Suprapubic skin (tissue), 4 donors: Measurements from ENCODE around the gene ACVR1B. TPM values are rescaled to one million over a fixed set of nuclear protein-coding genes. Genes with fewer than 3 reads are reported as not detected.

Experiments
- DNase-seq, 2 donors: peaks; one replicate each; pipeline ENCODE4 v3.0.0-alpha.2; 2019; ENCODE audit warnings: low spot score in 2 of 2
- H3K27ac ChIP-seq: fragments of 200-600 bp; sonication (generic); one replicate; pipeline ENCODE4 v1.5.1; 2019
- H3K27me3 ChIP-seq: fragments of 200-600 bp; sonication (generic); one replicate; pipeline ENCODE4 v1.5.1; 2019
- H3K36me3 ChIP-seq: fragments of 200-600 bp; sonication (generic); one replicate; pipeline ENCODE4 v1.5.1; 2019
- H3K4me1 ChIP-seq: fragments of 200-600 bp; sonication (generic); one replicate; pipeline ENCODE4 v1.5.1; 2019
- H3K4me3 ChIP-seq: fragments of 200-600 bp; sonication (generic); one replicate; pipeline ENCODE4 v1.5.1; 2019; ENCODE audit warnings: mild to moderate bottlenecking
- H3K9me3 ChIP-seq: fragments of 200-600 bp; sonication (generic); one replicate; pipeline ENCODE4 v1.5.1; 2019
- EP300 ChIP-seq: sonication (generic); formaldehyde crosslinking; IDR thresholded peaks from one replicate; pipeline ENCODE4 v1.6.1; 2017; ENCODE audit warnings: antibody characterized with exemption
- POLR2A ChIP-seq, 2 donors: fragments of 450-650 bp; IDR thresholded peaks; one replicate each; pipeline ENCODE4 v1.6.1; 2017; ENCODE audit warnings: antibody characterized with exemption in 2 of 2, mild to moderate bottlenecking in 2 of 2, moderate library complexity in 2 of 2
- POLR2AphosphoS5 ChIP-seq, 3 donors: sonication (generic); formaldehyde crosslinking; IDR thresholded peaks; one replicate each; pipeline ENCODE4 v1.6.1; 2017; ENCODE audit warnings: antibody characterized with exemption in 3 of 3
- WGBS: methylation state at CpG from one replicate; pipeline ENCODE4 v1.1.5; 2018; 5-methylcytosine and 5-hydroxymethylcytosine counted together
- total RNA-seq, 4 donors: library from RNA; depleted of rRNA; stranded (reverse); fragments of >200 nt; gene quantifications; one replicate each; pipeline ENCODE4 v1.1.0, GENCODE V29; 2016
- TF ChIP-seq, protein P1 (sequence below), 2 donors: fragments of 200-600 bp in 1 of 2; fragments of 450-650 bp in 1 of 2; sonication (generic) in 1 of 2; IDR thresholded peaks; one replicate each; pipeline ENCODE4 v1.5.1; 2016 to 2019; ENCODE audit warnings: antibody characterized with exemption in 2 of 2, mild to moderate bottlenecking in 1 of 2, moderate library complexity in 1 of 2

Gene ACVR1B
- total RNA-seq, 4 donors from 2014 or later: 40.5 to 103 (median 57.3) TPM

DNA sequence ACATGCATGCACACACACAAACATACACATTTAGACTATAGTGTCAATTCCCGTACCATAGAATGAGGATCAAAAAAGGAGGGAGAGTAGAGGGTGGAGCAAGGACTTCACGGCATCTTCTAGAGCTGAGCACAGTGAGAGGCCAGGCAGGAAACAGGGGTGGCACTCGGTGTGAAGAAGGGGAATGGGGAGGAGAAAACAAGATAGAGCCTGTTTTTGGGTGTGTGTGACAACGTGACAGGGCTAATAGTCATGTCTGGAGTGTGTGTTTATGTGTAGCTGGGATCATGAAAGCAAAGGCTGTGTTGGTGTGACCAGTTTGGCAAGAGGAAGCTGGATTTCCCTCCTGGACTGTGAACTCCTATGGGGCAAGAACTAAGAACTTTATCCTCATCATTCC is 9.9 kb upstream of the ACVR1B start:
- H3K4me3 ChIP-seq: peak overlapping the region; percentile 22
- no peaks in the 10 kb centered on the region for H3K36me3 ChIP-seq
- TF ChIP-seq, protein P1, sequence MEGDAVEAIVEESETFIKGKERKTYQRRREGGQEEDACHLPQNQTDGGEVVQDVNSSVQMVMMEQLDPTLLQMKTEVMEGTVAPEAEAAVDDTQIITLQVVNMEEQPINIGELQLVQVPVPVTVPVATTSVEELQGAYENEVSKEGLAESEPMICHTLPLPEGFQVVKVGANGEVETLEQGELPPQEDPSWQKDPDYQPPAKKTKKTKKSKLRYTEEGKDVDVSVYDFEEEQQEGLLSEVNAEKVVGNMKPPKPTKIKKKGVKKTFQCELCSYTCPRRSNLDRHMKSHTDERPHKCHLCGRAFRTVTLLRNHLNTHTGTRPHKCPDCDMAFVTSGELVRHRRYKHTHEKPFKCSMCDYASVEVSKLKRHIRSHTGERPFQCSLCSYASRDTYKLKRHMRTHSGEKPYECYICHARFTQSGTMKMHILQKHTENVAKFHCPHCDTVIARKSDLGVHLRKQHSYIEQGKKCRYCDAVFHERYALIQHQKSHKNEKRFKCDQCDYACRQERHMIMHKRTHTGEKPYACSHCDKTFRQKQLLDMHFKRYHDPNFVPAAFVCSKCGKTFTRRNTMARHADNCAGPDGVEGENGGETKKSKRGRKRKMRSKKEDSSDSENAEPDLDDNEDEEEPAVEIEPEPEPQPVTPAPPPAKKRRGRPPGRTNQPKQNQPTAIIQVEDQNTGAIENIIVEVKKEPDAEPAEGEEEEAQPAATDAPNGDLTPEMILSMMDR (IDR thresholded peaks at IDR 0.05): no peak
- TF ChIP-seq POLR2AphosphoS5 (IDR thresholded peaks at IDR 0.05): peak in 1 of 3 donors; percentile 55
- peak overlapping the region; percentile 83 for H3K27ac ChIP-seq
- no peak for DNase-seq
- WGBS: 27% methylated on average over 4 of the region's 4 CpGs
- peaks cover 47% of the 10 kb centered on the region for H3K4me1 ChIP-seq
- H3K9me3 ChIP-seq: no peaks in the 10 kb centered on the region
- no peaks in the 10 kb centered on the region for H3K27me3 ChIP-seq

DNA sequence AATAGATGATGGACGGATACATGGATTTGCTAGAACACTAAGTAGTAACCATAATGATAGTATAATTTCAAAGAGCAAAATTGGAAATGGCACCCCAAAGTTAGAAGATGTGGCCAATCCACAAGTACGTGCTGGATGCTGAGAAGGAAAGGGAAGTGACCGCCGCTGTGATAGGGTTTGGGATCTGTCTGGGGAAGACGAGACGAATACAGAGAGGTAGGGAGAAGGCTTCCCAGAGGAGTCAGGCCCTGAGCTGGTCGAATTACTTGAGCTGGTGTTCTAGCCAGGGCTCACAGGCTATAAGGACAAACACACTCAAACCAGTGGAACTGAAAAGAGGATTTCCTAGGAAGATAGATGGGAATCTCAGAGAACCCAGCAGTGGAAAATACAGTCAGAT is 9.4 kb upstream of the ACVR1B start:
- 77% methylated on average over 7 of the region's 7 CpGs for WGBS
- TF ChIP-seq EP300 (no peak), POLR2AphosphoS5 (IDR thresholded peaks at IDR 0.05) (no peak)
- TF ChIP-seq, protein P1 (IDR thresholded peaks at IDR 0.05): no peak
- Histone ChIP-seq H3K27ac (peak overlapping the region; percentile 71), H3K4me3 (no peak overlapping the region), H3K4me1 (peaks cover 47% of the 10 kb centered on the region), H3K9me3 (no peaks in the 10 kb centered on the region), H3K36me3 (no peaks in the 10 kb centered on the region), H3K27me3 (no peaks in the 10 kb centered on the region)
- no peak for DNase-seq

DNA sequence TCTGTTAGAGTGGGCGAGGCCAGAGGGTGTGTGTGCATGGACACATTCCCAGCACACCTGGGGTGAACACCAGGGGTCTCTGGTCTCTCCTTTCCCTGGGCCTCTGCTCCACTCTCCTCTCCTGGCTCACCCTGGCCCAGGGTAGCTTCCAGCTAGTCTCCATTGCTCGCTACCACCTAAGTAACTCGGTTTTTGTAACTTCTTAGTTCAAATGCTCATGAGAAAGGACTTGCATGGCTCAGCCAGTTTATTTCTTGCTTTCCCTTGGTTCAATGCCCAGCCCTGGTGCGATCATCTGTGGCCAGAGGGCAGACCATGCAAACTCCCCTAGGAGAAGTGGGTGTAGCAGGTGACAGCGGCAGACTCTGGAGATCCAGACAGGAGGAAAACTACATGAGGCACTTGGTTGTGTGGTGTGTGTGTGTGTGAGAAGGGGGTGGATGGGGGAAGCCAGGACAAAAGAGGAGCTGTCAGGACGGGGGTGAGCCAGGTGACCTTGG is 8.9 kb upstream of the ACVR1B start:
- no peak for DNase-seq
- Histone ChIP-seq H3K27ac (peak overlapping the region; percentile 71), H3K9me3 (no peaks in the 10 kb centered on the region), H3K27me3 (no peaks in the 10 kb centered on the region), H3K4me1 (peaks cover 47% of the 10 kb centered on the region), H3K36me3 (no peaks in the 10 kb centered on the region), H3K4me3 (no peak overlapping the region)
- TF ChIP-seq POLR2A (IDR thresholded peaks at IDR 0.05): no peak
- TF ChIP-seq EP300: no peak
- no peak for TF ChIP-seq POLR2AphosphoS5 (IDR thresholded peaks at IDR 0.05)
- TF ChIP-seq, protein P1 (IDR thresholded peaks at IDR 0.05): no peak
- 67% methylated on average over 6 of the region's 6 CpGs for WGBS

DNA sequence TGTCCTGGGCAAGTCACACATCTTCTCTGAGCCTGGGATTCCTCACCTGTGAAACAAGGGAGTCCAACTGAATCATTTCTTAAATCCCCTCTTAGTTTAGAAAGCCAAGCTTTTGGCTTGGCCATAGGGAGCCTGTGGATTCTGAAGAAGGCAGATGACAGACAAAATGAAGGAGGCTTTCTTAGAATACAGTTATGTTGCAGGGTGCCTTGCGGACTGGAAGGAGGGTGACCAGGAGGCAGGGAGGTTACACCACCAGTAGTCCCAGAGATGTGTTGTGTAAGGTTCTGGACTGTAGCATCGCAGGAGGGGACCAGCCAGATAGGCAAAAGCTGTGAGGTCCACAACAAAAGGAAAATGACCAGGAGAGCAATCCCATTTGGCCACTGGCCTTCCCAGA is 8.2 kb upstream of the ACVR1B start:
- no peaks in the 10 kb centered on the region for H3K36me3 ChIP-seq
- no peak for TF ChIP-seq POLR2A (IDR thresholded peaks at IDR 0.05)
- no peak for TF ChIP-seq POLR2AphosphoS5 (IDR thresholded peaks at IDR 0.05)
- TF ChIP-seq EP300: no peak
- TF ChIP-seq, protein P1 (IDR thresholded peaks at IDR 0.05): no peak
- no peaks in the 10 kb centered on the region for H3K9me3 ChIP-seq
- no peaks in the 10 kb centered on the region for H3K27me3 ChIP-seq
- peaks cover 41% of the 10 kb centered on the region for H3K4me1 ChIP-seq
- WGBS: 96% methylated on average over 2 of the region's 2 CpGs
- H3K4me3 ChIP-seq: no peak overlapping the region
- peak overlapping the region; percentile 71 for H3K27ac ChIP-seq
- no peak for DNase-seq

DNA sequence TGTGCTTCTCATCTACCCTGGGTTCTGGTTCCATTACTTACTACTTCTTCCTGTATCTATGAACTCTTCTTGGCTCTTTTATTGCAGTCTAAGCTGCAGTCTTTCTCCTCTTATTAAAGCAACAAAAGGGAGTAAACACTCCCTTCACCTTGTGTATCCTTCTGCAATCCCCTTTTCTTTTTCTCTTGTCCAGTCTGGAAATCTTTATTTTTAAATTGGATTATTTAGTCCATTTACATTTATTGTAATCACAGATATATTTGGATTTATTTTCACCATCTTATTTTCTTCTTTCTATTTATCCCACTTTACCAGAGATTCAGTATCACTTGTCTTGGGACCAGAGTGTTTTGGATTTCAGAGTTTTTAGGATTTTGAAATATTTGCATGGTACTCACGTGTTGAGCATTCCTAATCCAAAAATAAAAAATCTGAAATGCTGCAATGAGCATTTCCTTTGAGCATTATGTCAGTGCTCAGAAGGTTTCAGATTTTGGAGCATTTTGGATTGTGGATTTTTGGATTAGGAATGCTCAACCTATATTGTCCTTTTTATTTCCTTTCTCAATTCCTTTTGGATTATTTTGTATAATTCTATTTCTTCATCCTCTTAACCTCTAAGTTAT is 6.8 kb upstream of the ACVR1B start:
- H3K4me3 ChIP-seq: no peak overlapping the region
- no peak for DNase-seq
- 95% methylated on average over 1 of the region's 1 CpG for WGBS
- no peaks in the 10 kb centered on the region for H3K9me3 ChIP-seq
- no peak for TF ChIP-seq POLR2AphosphoS5 (IDR thresholded peaks at IDR 0.05)
- TF ChIP-seq POLR2A (IDR thresholded peaks at IDR 0.05): no peak
- TF ChIP-seq EP300: no peak
- TF ChIP-seq, protein P1 (IDR thresholded peaks at IDR 0.05): no peak
- H3K36me3 ChIP-seq: no peaks in the 10 kb centered on the region
- peaks cover 33% of the 10 kb centered on the region for H3K4me1 ChIP-seq
- H3K27me3 ChIP-seq: no peaks in the 10 kb centered on the region
- H3K27ac ChIP-seq: no peak overlapping the region
